ENCODE results near the gene MARVELD2.
A peak's percentile ranks its signal among the peaks of the same experiment; 100 is the strongest.

The MARVELD2 gene

GRCh38 chr5:69493396-69494133, 78.6 kb downstream of the MARVELD2 start:
- Histone ChIP-seq H3K4me1 (ENCODE audit: control insufficient read depth, insufficient read depth, low read length, unreplicated experiment) (peaks cover 3% of the 10 kb centered on the region), H3K27ac (ENCODE audit: low read depth, low read length) (no peak overlapping the region), H2AFZ (ENCODE audit: low read length, unreplicated experiment) (peak overlapping the region; percentile 72), H3K79me2 (ENCODE audit: control insufficient read depth, insufficient read depth, low read length, unreplicated experiment) (no peaks in the 10 kb centered on the region), H3K4me3 (ENCODE audit: low read depth, low read length) (peak overlapping the region; percentile 81), H3K27me3 (ENCODE audit: insufficient read depth, low read length) (peaks cover 54% of the 10 kb centered on the region), H3K36me3 (ENCODE audit: insufficient read depth, low read length) (no peaks in the 10 kb centered on the region)
